K562 (cell line): ENCODE data around the gene SPTBN4. TPM values are rescaled to one million over a fixed set of nuclear protein-coding genes. Genes with fewer than 3 reads are reported as not detected.

ENCODE experiments used
- MGA ChIP-seq: fragments of 450-650 bp; IDR thresholded peaks from 2 replicates; pipeline ENCODE4 v1.6.1; 2016; ENCODE audit warnings: mild to moderate bottlenecking, moderate library complexity
- NONO ChIP-seq, 2 experiments: fragments of 200-400 bp in 1 of 2; fragments of 450-650 bp in 1 of 2; formaldehyde crosslinking in 1 of 2; IDR thresholded peaks; 2 replicates each; pipeline ENCODE4 v1.6.1; 2017; ENCODE audit warnings: low read depth in 2 of 2, mild to moderate bottlenecking in 2 of 2, moderate library complexity in 2 of 2, low read length in 1 of 2
- ZBTB40 ChIP-seq, 2 experiments: fragments of 450-650 bp in 1 of 2; sonication (generic) in 1 of 2; formaldehyde crosslinking in 1 of 2; IDR thresholded peaks; 2 replicates each; pipeline versions ENCODE4 v1.7.1 to v1.9.0; 2016 to 2022; ENCODE audit warnings: inconsistent platforms in 1 of 2, mild to moderate bottlenecking in 1 of 2, missing genetic modification reagents in 1 of 2
- polyA plus RNA-seq, 8 experiments: library from polyadenylated mRNA; depleted of rRNA in 4 of 8; stranded (reverse) in 5 of 8; unstranded in 3 of 8; fragments of >200 nt; fragmentation: Nextera tagmentation in 2 of 8; fragmentation: Illumina TruSeq in 1 of 8; extraction: Ambion mirVana in 2 of 8; extraction: Trizol in 1 of 8; gene quantifications; 2 replicates each; pipeline versions ENCODE4 v1.2.1 to v1.2.3, GENCODE V29; 2011 to 2014; ENCODE audit warnings: inconsistent platforms in 1 of 8, missing spikeins in 1 of 8
- total RNA-seq, 7 experiments: library from RNA; depleted of rRNA in 6 of 7; stranded (reverse); fragments of >200 nt in 6 of 7; fragmentation: Illumina TruSeq in 2 of 7; extraction: Trizol in 2 of 7; gene quantifications; 2 replicates each; pipeline versions ENCODE4 v1.2.1 to v1.2.3, GENCODE V29; 2011 to 2021; ENCODE audit warnings: low replicate concordance in 1 of 7

SPTBN4 gene
- total and polyA plus RNA-seq, 9 of the 15 experiments (the other 6 are each of a cell fraction or from before 2014, with no cell fraction given) = 0.01 to 1.5 (median 0.86) TPM

- TF ChIP-seq MGA (peak; percentile 51; the same call in 1 of the 2 replicates), NONO (IDR thresholded peaks at IDR 0.05; ENCODE audit: low read depth in 2 of 2, low read length in 1 of 2) (peak in 1 of 2 experiments; percentile 85; a peak in 1 of 4 replicates), ZBTB40 (IDR thresholded peaks at IDR 0.05) (peak; percentile 19; the same call in 1 of the 2 replicates), ZBTB40 (CRISPR knock-in tag; IDR thresholded peaks at IDR 0.05) (no peak)
These were observed 33.2 kb upstream of the SPTBN4 start (continued) for GRCh38 chr19:40433391-40434216.
